Kidney (tissue), 14 donors: Measurements from ENCODE around the gene SH2D4B. TPM values are rescaled to one million over a fixed set of nuclear protein-coding genes. Genes with fewer than 3 reads are reported as not detected.

ENCODE experiments used
- DNase-seq, 5 donors: peaks; one replicate each; pipeline ENCODE4 v3.0.0-alpha.2; 2013 to 2020
- FAIRE-seq: peaks from 2 replicates; lab custom pipeline; 2012; peaks lifted over from hg19 to GRCh38; lab: Jason Lieb, UNC
- H3K27ac ChIP-seq, 2 donors: one replicate each; pipeline ENCODE4 v1.7.0; 2013; ENCODE audit warnings: low read depth in 2 of 2, low read length in 2 of 2, inconsistent platforms in 1 of 2
- H3K27me3 ChIP-seq: one replicate; pipeline ENCODE4 v1.7.1; 2013; ENCODE audit warnings: low read length, inconsistent platforms; ENCODE audit not compliant: control insufficient read depth, insufficient read depth
- H3K36me3 ChIP-seq, 3 donors: one replicate each; pipeline versions ENCODE4 v1.7.0 to v1.7.1; 2013; ENCODE audit warnings: low read length in 3 of 3, control low read depth in 1 of 3, inconsistent platforms in 1 of 3; ENCODE audit not compliant: insufficient read depth in 3 of 3, control insufficient read depth in 2 of 3
- H3K4me1 ChIP-seq, 3 donors: one replicate each; pipeline versions ENCODE4 v1.7.0 to v1.7.1; 2013; ENCODE audit warnings: low read length in 3 of 3, inconsistent platforms in 1 of 3, low read depth in 1 of 3; ENCODE audit not compliant: control insufficient read depth in 2 of 3, insufficient read depth in 2 of 3
- H3K4me3 ChIP-seq, 3 donors: one replicate each; pipeline versions ENCODE4 v1.7.0 to v1.8.1; 2013; ENCODE audit warnings: low read length in 3 of 3, control low read depth in 1 of 3, inconsistent platforms in 1 of 3
- H3K9ac ChIP-seq, 3 donors: one replicate each; pipeline versions ENCODE4 v1.7.0 to v1.7.1; 2013; ENCODE audit warnings: low read length in 3 of 3, control low read depth in 1 of 3, inconsistent platforms in 1 of 3
- H3K9me3 ChIP-seq, 3 donors: one replicate each; pipeline versions ENCODE4 v1.7.0 to v1.7.1; 2013; ENCODE audit warnings: low read length in 3 of 3, control low read depth in 1 of 3, inconsistent platforms in 1 of 3; ENCODE audit not compliant: control insufficient read depth in 2 of 3, insufficient read depth in 1 of 3
- intact Hi-C: fragments of 100-400 bp; cut with DNase I; formaldehyde crosslinking; loops from one replicate; pipeline ENCODE4 v1.11.1; 2022
- polyA plus RNA-seq: library from polyadenylated mRNA; stranded (reverse); fragments of 350-450 nt; fragmentation: Illumina TruSeq; extraction: RNeasy Lipid Tissue Mini Kit (QIAGEN cat#74804); gene quantifications from one replicate; pipeline ENCODE4 v1.2.3, GENCODE V29; 2014; ENCODE audit warnings: low read depth, low replicate concordance; ENCODE audit not compliant: insufficient read depth
- total RNA-seq: library from RNA; stranded (reverse); fragmentation: NEBNext Ultra II Directional; extraction: Animal tissue kit (Norgen Biotek cat#: 25700); gene quantifications from one replicate; pipeline ENCODE4 v1.2.1, GENCODE V29; 2021
- TF ChIP-seq, protein P1 (sequence below): IDR thresholded peaks from 3 replicates; pipeline ENCODE4 v1.5.1; 2012; ENCODE audit warnings: mild to moderate bottlenecking, moderate library complexity, borderline replicate concordance; ENCODE audit not compliant: insufficient read depth; ENCODE audit errors: extremely low read depth
- donor health status: control.
- donor health status: control.
- donor health status: control.
- donor health status: control.
- donor health status: control.
- donor health status: DM: yes; HTN: yes; CAD: no.
- donor health status: Normal renal cell carcinoma (clear cell type).

Gene SH2D4B
- total and polyA plus RNA-seq, 2 donors from 2014 or later, result 0.09 TPM; not detected in 1

DNA sequence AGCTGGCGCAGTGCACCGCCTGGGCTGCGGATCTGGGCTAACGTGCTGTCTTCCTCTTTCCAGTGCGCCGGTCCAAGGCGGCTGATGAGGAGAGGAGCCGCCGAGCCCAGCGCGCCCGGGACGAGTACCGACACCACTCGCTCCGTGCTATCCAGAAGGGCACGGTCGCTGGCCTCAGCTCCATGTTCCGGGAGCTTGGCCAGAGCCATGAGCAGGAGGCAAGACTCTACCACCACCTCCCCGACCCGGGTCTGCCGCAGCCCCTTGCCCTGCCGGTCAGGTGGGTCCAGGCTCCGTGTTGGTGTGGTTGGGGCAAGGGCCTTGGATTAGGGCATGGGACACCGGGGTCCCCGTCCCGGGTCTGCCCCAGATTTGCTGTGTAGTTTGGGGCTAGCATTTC lies 65.8 kb downstream of the SH2D4B start:
- no peak overlapping the region for H3K4me3 ChIP-seq
- intact Hi-C loops, result no loop called here
- H3K36me3 ChIP-seq, result no peaks in the 10 kb centered on the region
- H3K9ac ChIP-seq, result no peak overlapping the region
- no peak overlapping the region for H3K27ac ChIP-seq
- TF ChIP-seq, protein P1, sequence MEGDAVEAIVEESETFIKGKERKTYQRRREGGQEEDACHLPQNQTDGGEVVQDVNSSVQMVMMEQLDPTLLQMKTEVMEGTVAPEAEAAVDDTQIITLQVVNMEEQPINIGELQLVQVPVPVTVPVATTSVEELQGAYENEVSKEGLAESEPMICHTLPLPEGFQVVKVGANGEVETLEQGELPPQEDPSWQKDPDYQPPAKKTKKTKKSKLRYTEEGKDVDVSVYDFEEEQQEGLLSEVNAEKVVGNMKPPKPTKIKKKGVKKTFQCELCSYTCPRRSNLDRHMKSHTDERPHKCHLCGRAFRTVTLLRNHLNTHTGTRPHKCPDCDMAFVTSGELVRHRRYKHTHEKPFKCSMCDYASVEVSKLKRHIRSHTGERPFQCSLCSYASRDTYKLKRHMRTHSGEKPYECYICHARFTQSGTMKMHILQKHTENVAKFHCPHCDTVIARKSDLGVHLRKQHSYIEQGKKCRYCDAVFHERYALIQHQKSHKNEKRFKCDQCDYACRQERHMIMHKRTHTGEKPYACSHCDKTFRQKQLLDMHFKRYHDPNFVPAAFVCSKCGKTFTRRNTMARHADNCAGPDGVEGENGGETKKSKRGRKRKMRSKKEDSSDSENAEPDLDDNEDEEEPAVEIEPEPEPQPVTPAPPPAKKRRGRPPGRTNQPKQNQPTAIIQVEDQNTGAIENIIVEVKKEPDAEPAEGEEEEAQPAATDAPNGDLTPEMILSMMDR, result no peak
- DNase-seq, result no peak
- no peaks in the 10 kb centered on the region for H3K27me3 ChIP-seq
- no peak for FAIRE-seq
- no peaks in the 10 kb centered on the region for H3K4me1 ChIP-seq
- H3K9me3 ChIP-seq, result no peaks in the 10 kb centered on the region

DNA sequence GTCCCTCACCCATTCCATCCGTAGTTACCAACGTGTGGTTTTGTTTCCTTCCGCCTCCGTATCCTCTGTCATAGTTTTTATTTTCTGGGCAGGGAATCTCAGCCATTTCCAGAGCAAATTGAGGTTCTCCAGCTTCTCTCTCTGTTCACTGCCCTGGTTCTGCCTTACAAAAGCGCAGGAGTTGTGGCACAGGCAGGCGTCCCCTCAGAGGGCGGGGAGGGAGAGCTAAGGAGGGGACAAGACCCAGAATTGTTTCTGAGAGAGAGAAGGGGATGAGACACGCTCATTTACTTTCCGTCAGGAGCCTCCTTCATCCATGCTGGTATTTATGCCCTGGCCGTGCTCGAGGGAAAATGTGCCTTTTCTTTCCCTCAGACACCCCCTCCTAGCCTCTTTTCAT lies 71.0 kb downstream of the SH2D4B start:
- Histone ChIP-seq H3K36me3 (no peaks in the 10 kb centered on the region), H3K27me3 (no peaks in the 10 kb centered on the region), H3K9me3 (no peaks in the 10 kb centered on the region), H3K4me3 (no peak overlapping the region), H3K4me1 (no peaks in the 10 kb centered on the region), H3K27ac (no peak overlapping the region), H3K9ac (no peak overlapping the region)
- FAIRE-seq (no peak), DNase-seq (no peak)
- intact Hi-C loops, result no loop called here
- TF ChIP-seq, protein P1, result no peak

DNA sequence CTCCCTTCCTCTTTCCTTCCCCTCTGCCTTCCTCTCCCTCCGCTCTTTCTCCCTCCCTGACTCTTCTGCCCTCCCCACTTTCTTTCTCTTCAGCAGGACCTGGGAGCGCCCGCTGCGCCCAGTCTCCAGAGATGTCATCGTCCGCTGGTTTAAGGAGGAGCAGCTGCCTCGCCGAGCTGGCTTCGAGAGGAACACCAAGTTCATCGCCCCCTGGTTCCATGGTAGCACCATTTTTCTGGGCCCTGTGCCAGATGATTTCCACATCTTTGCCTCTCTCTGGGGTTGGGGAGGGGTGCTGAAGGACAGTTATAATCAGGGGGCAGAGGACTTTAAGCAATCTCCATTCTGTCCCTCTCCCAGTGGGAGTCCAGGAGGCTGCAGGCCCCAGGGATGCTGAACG lies 71.6 kb downstream of the SH2D4B start:
- FAIRE-seq, result no peak
- H3K27me3 ChIP-seq, result no peaks in the 10 kb centered on the region
- intact Hi-C loops, result no loop called here

More for the DNA sequence above, 71.6 kb downstream of the SH2D4B start:
- no peak overlapping the region for H3K4me3 ChIP-seq
- TF ChIP-seq, protein P1, result no peak
- no peak overlapping the region for H3K9ac ChIP-seq
- H3K27ac ChIP-seq, result no peak overlapping the region
- H3K9me3 ChIP-seq, result no peaks in the 10 kb centered on the region
- H3K36me3 ChIP-seq, result no peaks in the 10 kb centered on the region
- DNase-seq, result no peak
- no peaks in the 10 kb centered on the region for H3K4me1 ChIP-seq
